HepG2 (cell line): ENCODE data around the gene MLLT10. TPM values are rescaled to one million over a fixed set of nuclear protein-coding genes. Genes with fewer than 3 reads are reported as not detected.

Source experiments
- ADNP ChIP-seq: sonication (generic); formaldehyde crosslinking; IDR thresholded peaks from 2 replicates; pipeline ENCODE4 v1.4.0; 2020; ENCODE audit warnings: missing genetic modification reagents
- CBX1 ChIP-seq: IDR thresholded peaks from one replicate; pipeline ENCODE4 v1.6.1; 2016; ENCODE audit warnings: antibody characterized with exemption, low read depth
- DR1 ChIP-seq: sonication (generic); formaldehyde crosslinking; IDR thresholded peaks from 2 replicates; pipeline ENCODE4 v1.8.0; 2021; ENCODE audit warnings: mild to moderate bottlenecking, missing genetic modification reagents, inconsistent platforms
- HIVEP1 ChIP-seq: sonication (generic); formaldehyde crosslinking; IDR thresholded peaks from 2 replicates; pipeline ENCODE4 v1.4.0; 2020; ENCODE audit warnings: mild to moderate bottlenecking, missing genetic modification reagents
- KLF16 ChIP-seq, 2 experiments: sonication (generic) in 1 of 2; formaldehyde crosslinking in 1 of 2; IDR thresholded peaks; 2 replicates each; pipeline versions ENCODE4 v1.6.1 to v1.8.0; 2016 to 2023; ENCODE audit warnings: missing genetic modification reagents in 2 of 2, missing compliant biosample characterization in 1 of 2
- MEF2D ChIP-seq: sonication (generic); formaldehyde crosslinking; IDR thresholded peaks from 2 replicates; pipeline ENCODE4 v1.5.1; 2020; ENCODE audit warnings: mild to moderate bottlenecking, missing genetic modification reagents
- MXI1 ChIP-seq: IDR thresholded peaks from 3 replicates; pipeline ENCODE4 v1.6.1; 2012; ENCODE audit warnings: low read depth, low read length, inconsistent platforms, borderline replicate concordance
- MYNN ChIP-seq: sonication (generic); formaldehyde crosslinking; IDR thresholded peaks from 2 replicates; pipeline ENCODE4 v1.4.0; 2020; ENCODE audit warnings: mild to moderate bottlenecking, low read depth, missing genetic modification reagents
- NFIC ChIP-seq: IDR thresholded peaks from 2 replicates; pipeline ENCODE4 v1.6.1; 2012; ENCODE audit warnings: mild to moderate bottlenecking, low read length, inconsistent platforms
- POLR2A ChIP-seq, 2 experiments: IDR thresholded peaks; 2 replicates each; pipeline ENCODE4 v1.6.1; 2011; ENCODE audit warnings: low read depth in 2 of 2, low read length in 2 of 2, mild to moderate bottlenecking in 1 of 2, moderate library complexity in 1 of 2; ENCODE audit not compliant: insufficient read depth in 1 of 2
- THYN1 ChIP-seq: sonication (generic); formaldehyde crosslinking; IDR thresholded peaks from 2 replicates; pipeline ENCODE4 v1.8.1; 2023; ENCODE audit warnings: low read depth, mild to moderate bottlenecking, moderate library complexity, missing genetic modification reagents, borderline replicate concordance
- TMF1 ChIP-seq: sonication (generic); formaldehyde crosslinking; IDR thresholded peaks from 2 replicates; pipeline ENCODE4 v1.8.1; 2022; ENCODE audit warnings: low read depth, missing genetic modification reagents
- XBP1 ChIP-seq: sonication (generic); formaldehyde crosslinking; IDR thresholded peaks from 2 replicates; pipeline ENCODE4 v1.5.0; 2020; ENCODE audit warnings: missing genetic modification reagents
- ZC3H13 ChIP-seq: sonication (generic); formaldehyde crosslinking; IDR thresholded peaks from 2 replicates; pipeline ENCODE4 v1.8.1; 2023; ENCODE audit warnings: mild to moderate bottlenecking, missing genetic modification reagents, moderate library complexity
- ZFAT ChIP-seq: sonication (generic); formaldehyde crosslinking; conservative IDR thresholded peaks from 2 replicates; pipeline ENCODE4 v1.8.1; 2023; ENCODE audit warnings: missing genetic modification reagents, inconsistent platforms
- ZFP82 ChIP-seq: sonication (generic); formaldehyde crosslinking; IDR thresholded peaks from 2 replicates; pipeline ENCODE4 v1.5.1; 2020; ENCODE audit warnings: mild to moderate bottlenecking, missing genetic modification reagents, borderline replicate concordance
- ZFYVE20 ChIP-seq: sonication (generic); formaldehyde crosslinking; IDR thresholded peaks from 2 replicates; pipeline ENCODE4 v1.8.0; 2023; ENCODE audit warnings: low read depth, mild to moderate bottlenecking, moderate library complexity, missing genetic modification reagents, borderline replicate concordance
- ZKSCAN5 ChIP-seq: sonication (generic); formaldehyde crosslinking; IDR thresholded peaks from 2 replicates; pipeline ENCODE4 v1.5.1; 2020; ENCODE audit warnings: mild to moderate bottlenecking, missing genetic modification reagents
- ZMAT3 ChIP-seq: sonication (generic); formaldehyde crosslinking; conservative IDR thresholded peaks from 2 replicates; pipeline ENCODE4 v1.7.0; 2021; ENCODE audit warnings: missing genetic modification reagents
- ZNF30 ChIP-seq: sonication (generic); formaldehyde crosslinking; IDR thresholded peaks from 2 replicates; pipeline ENCODE4 v1.5.0; 2020; ENCODE audit warnings: mild to moderate bottlenecking, missing genetic modification reagents
- ZNF563 ChIP-seq: sonication (generic); formaldehyde crosslinking; IDR thresholded peaks from 2 replicates; pipeline ENCODE4 v1.8.0; 2022; ENCODE audit warnings: mild to moderate bottlenecking, moderate library complexity, missing genetic modification reagents
- ZNF589 ChIP-seq: sonication (generic); formaldehyde crosslinking; conservative IDR thresholded peaks from 2 replicates; pipeline ENCODE4 v1.8.0; 2022; ENCODE audit warnings: mild to moderate bottlenecking, moderate library complexity, missing genetic modification reagents
- ZNF703 ChIP-seq: sonication (generic); formaldehyde crosslinking; IDR thresholded peaks from 2 replicates; pipeline ENCODE4 v1.5.1; 2020; ENCODE audit warnings: missing genetic modification reagents, mild to moderate bottlenecking, moderate library complexity, borderline replicate concordance
- ZNF746 ChIP-seq: sonication (generic); formaldehyde crosslinking; IDR thresholded peaks from 2 replicates; pipeline ENCODE4 v1.8.0; 2022; ENCODE audit warnings: mild to moderate bottlenecking, missing genetic modification reagents
- ZNF777 ChIP-seq: sonication (generic); formaldehyde crosslinking; IDR thresholded peaks from 2 replicates; pipeline ENCODE4 v1.4.0; 2020; ENCODE audit warnings: missing genetic modification reagents
- ZNF781 ChIP-seq: sonication (generic); formaldehyde crosslinking; IDR thresholded peaks from 2 replicates; pipeline ENCODE4 v1.5.1; 2020; ENCODE audit warnings: borderline replicate concordance, mild to moderate bottlenecking, missing genetic modification reagents; ENCODE audit errors: not compliant biosample characterization
- polyA plus RNA-seq, 8 experiments: library from polyadenylated mRNA; depleted of rRNA in 3 of 8; stranded (reverse) in 7 of 8; unstranded in 1 of 8; fragments of >200 nt; fragmentation: Illumina TruSeq in 4 of 8; extraction: Trizol in 4 of 8; gene quantifications; 2 replicates each; pipeline versions ENCODE4 v1.2.1 to v1.2.3, GENCODE V29; 2011 to 2016; ENCODE audit warnings: low read depth in 4 of 8, missing spikeins in 1 of 8, mixed read lengths in 1 of 8; ENCODE audit not compliant: insufficient read depth in 1 of 8
- total RNA-seq, 5 experiments: library from RNA; depleted of rRNA; stranded (reverse); fragments of >200 nt; fragmentation: Illumina TruSeq; extraction: Trizol; gene quantifications; 2 replicates each; pipeline ENCODE4 v1.2.3, GENCODE V29; 2016; ENCODE audit warnings: low read depth in 1 of 5
- TF ChIP-seq, protein P1 (sequence below): sonication (generic); formaldehyde crosslinking; IDR thresholded peaks from 2 replicates; pipeline ENCODE4 v1.5.1; 2020; ENCODE audit warnings: missing genetic modification reagents, mild to moderate bottlenecking, borderline replicate concordance
- TF ChIP-seq, protein P2 (sequence below): sonication (generic); formaldehyde crosslinking; IDR thresholded peaks from 2 replicates; pipeline ENCODE4 v1.4.0; 2020; ENCODE audit warnings: mild to moderate bottlenecking, missing genetic modification reagents
- TF ChIP-seq, protein P3 (sequence below): sonication (generic); formaldehyde crosslinking; IDR thresholded peaks from 2 replicates; pipeline ENCODE4 v1.5.1; 2020; ENCODE audit warnings: missing genetic modification reagents, mild to moderate bottlenecking, borderline replicate concordance

The MLLT10 gene
- total and polyA plus RNA-seq, 2 of the 13 experiments (the other 11 are each of a cell fraction or from before 2014, with no cell fraction given) = 51.3 to 84.1 TPM

DNA sequence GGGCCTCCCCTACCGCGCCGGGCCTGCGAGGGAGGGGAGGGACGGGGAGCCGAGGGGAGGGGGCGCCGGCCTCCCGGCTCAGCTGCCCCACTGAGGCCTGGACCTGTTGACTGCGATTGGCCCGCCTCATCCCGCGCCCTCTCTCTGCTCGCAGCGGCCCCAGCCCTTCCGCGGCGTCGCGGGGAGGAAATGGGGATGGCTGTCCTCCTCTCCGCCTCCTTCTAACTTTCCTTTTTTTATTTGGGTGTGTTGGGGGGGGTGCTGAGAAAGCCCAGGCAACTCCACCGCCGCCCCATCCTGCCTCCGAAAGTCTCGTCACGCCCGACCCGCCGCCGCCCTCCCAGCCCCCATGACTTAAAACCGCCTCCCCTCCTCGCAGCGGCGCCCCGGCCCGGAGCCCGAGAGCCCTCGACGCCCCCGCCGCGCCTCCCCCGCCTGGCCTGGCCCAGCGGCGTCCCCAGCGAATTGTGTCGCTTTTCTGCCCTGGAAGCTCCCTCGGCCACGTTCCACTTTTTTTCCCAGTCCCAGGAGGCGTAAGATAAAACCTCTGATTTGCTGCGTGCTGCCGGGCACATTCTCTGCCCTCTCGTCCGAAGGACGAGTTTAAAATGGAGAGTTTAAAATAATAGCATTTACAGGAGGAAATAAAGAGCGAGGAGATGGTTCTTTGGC, 7.7 kb upstream of the MLLT10 start (continued):
- TF ChIP-seq, protein P1, sequence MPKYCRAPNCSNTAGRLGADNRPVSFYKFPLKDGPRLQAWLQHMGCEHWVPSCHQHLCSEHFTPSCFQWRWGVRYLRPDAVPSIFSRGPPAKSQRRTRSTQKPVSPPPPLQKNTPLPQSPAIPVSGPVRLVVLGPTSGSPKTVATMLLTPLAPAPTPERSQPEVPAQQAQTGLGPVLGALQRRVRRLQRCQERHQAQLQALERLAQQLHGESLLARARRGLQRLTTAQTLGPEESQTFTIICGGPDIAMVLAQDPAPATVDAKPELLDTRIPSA (CRISPR knock-in tag) = peak; percentile 49
- TF ChIP-seq, protein P2, sequence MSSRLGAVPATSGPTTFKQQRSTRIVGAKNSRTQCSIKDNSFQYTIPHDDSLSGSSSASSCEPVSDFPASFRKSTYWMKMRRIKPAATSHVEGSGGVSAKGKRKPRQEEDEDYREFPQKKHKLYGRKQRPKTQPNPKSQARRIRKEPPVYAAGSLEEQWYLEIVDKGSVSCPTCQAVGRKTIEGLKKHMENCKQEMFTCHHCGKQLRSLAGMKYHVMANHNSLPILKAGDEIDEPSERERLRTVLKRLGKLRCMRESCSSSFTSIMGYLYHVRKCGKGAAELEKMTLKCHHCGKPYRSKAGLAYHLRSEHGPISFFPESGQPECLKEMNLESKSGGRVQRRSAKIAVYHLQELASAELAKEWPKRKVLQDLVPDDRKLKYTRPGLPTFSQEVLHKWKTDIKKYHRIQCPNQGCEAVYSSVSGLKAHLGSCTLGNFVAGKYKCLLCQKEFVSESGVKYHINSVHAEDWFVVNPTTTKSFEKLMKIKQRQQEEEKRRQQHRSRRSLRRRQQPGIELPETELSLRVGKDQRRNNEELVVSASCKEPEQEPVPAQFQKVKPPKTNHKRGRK = no peak
- TF ChIP-seq KLF16 (CRISPR knock-in tag; IDR thresholded peaks at IDR 0.05) = no peak
- TF ChIP-seq, protein P3, sequence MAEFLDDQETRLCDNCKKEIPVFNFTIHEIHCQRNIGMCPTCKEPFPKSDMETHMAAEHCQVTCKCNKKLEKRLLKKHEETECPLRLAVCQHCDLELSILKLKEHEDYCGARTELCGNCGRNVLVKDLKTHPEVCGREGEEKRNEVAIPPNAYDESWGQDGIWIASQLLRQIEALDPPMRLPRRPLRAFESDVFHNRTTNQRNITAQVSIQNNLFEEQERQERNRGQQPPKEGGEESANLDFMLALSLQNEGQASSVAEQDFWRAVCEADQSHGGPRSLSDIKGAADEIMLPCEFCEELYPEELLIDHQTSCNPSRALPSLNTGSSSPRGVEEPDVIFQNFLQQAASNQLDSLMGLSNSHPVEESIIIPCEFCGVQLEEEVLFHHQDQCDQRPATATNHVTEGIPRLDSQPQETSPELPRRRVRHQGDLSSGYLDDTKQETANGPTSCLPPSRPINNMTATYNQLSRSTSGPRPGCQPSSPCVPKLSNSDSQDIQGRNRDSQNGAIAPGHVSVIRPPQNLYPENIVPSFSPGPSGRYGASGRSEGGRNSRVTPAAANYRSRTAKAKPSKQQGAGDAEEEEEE (CRISPR knock-in tag) = no peak
- no peak for TF ChIP-seq MYNN
- peak; percentile 2 for TF ChIP-seq ZC3H13 (CRISPR knock-in tag)
- TF ChIP-seq ZNF30 (CRISPR knock-in tag) = no peak
- no peak for TF ChIP-seq ZMAT3 (CRISPR knock-in tag)
- TF ChIP-seq ZNF777 (CRISPR knock-in tag) = peak; percentile 56
- no peak for TF ChIP-seq ZNF703 (CRISPR knock-in tag)
- TF ChIP-seq ADNP (CRISPR knock-in tag) = no peak
- TF ChIP-seq ZKSCAN5 (CRISPR knock-in tag) = peak; percentile 56; the same call in 1 of the 2 replicates
- no peak for TF ChIP-seq NFIC
- no peak for TF ChIP-seq MXI1
- TF ChIP-seq HIVEP1 (CRISPR knock-in tag) = no peak
- TF ChIP-seq ZNF781 (CRISPR knock-in tag) = no peak
- no peak for TF ChIP-seq ZFAT (CRISPR knock-in tag)
- TF ChIP-seq DR1 (CRISPR knock-in tag) = no peak; the same call in 1 of the 2 replicates
- TF ChIP-seq ZFYVE20 (CRISPR knock-in tag) = no peak
- no peak for TF ChIP-seq CBX1
- no peak; the same call in 1 of the 2 replicates for TF ChIP-seq ZFP82 (CRISPR knock-in tag)
- 0 out of 2 replicates have a peak, but pooled peaks have one; percentile 11 for TF ChIP-seq MEF2D
- TF ChIP-seq ZNF746 (CRISPR knock-in tag) = no peak; the same call in none of the 2 replicates
- TF ChIP-seq ZNF589 (CRISPR knock-in tag) = no peak
- no peak for TF ChIP-seq THYN1 (CRISPR knock-in tag)
- peak; percentile 90; the same call in 1 of the 2 replicates for TF ChIP-seq ZNF563
- TF ChIP-seq XBP1 (CRISPR knock-in tag) = no peak
- TF ChIP-seq POLR2A (IDR thresholded peaks at IDR 0.05; ENCODE audit: insufficient read depth in 1 of 2, low read depth in 2 of 2, low read length in 2 of 2) = no peak; a peak in 1 of 4 replicates
- 0 out of 2 replicates have a peak, but pooled peaks have one; percentile 55 for TF ChIP-seq TMF1 (CRISPR knock-in tag)
